Fibroblast of the conjunctiva (primary cell): ENCODE measurements around the gene DMTF1.
"Not testable (repeated sequence)": the region's sequence is repeated elsewhere in the genome, so short reads cannot be mapped to it uniquely, and the experiment has no call there.

Experiments
- DNase-seq: peaks from one replicate; pipeline ENCODE4 v3.0.0-alpha.2; 2010; ENCODE audit warnings: low read depth

Gene DMTF1

DNA sequence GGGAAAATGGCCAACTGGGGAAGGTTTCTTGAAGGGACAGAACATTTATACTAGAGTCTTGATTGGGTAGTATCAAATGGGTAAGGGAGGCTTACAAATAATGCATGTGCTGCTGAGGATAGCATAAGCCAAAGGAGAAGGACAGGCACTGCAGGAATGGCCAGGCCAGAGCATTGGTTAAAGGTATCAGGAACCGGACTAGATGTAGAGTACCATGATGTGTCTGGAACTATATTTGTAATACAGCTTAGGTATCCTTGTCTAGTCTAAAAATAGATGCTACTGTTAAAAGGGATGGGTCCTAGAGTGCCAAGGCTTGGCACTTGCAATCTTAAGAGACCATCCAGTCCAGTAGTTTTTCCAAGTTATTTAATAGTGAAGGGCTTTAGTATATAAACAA, 47.0 kb downstream of the DMTF1 start:
- DNase-seq, result no peak

DNA sequence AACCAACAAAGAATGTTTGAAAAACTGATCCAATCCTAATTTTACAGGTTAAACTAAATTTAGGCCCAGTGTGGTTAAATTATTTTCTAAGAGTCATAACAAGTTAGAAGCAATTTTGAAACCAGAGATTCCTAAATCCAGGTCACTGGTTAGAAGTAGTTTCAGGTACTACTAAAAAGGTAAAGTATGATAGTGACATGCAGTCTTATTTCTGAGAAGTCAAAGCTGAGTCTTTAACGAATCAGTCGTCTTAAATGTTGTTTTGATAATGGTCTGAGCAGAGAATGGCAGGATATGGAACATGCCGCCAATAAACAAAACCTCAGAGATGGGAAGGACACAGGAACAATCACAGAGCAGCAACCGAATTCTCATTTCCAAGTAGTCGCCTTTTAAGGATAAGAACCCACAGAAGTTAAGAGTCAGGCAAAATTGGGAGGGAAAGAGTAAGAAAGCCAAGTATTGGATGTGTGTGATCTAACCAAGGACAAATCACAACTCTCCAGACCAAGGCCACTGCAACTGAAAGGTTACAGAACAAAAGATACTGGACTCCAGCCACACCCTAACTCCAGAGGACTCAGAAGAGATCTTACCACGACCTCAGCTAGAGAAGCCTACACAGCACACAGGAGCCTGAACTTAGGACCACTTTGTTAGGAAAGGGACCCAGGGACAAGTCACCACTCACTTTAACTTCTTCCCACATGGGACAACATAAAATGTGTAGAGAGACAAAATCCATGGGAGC, 47.6 kb downstream of the DMTF1 start:
- no peak for DNase-seq

DNA sequence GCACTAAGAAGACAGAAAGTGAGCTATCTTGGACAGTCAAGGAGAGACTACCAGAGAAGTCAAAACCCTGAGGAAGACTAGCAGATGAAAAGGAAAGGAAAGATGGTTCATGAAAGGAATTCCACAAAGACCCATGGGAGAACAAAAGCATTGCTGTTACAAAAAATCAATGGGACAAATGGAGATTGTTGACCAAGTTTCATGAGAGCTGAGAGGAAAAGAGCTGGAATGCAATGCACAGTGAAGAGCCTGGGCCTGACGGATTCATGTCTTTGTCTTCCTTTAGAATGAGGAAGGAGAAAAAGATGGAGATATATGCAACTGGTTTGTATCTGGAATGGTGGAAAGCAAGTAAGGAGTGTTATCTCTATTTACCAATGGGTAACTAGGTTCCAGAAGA, 50.0 kb downstream of the DMTF1 start:
- no peak for DNase-seq

DNA sequence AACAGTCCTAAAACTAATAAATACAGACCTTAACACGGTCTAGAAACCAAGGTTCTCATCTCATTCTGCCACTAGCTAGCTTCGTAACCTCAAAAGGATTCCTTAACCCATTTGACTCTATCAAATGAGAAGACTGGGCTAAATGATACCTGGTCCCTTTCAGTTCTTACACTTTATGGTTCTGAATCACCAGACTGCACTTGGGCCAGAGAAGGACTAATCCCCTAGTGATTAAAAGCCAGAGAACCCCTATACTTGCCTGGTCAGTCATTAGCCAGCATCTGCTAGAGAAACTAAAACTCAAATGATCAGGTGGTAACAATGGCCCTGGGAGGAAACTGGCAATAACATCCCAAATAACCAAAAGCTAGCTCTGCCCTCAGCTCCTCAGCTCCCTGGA, 50.5 kb downstream of the DMTF1 start:
- DNase-seq, result no peak

DNA sequence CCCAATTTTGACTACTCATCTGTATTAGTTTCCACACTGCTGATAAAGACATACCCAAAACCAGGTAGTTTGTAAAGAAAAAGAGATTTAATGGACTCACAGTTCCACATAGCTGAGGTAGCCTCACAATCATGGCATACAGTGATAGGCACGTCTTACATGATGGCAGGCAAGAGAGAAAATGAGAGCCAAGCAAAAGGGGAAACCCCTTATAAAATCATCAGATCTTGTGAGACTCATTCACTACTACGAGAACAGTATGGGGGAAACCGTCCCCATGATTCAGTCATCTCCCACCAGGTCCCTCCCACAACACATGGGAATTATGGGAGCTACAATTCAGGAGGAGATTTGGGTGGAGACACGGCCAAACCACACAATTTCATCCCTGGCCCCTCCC, 51.7 kb downstream of the DMTF1 start:
- DNase-seq, result not testable (repeated sequence)

DNA sequence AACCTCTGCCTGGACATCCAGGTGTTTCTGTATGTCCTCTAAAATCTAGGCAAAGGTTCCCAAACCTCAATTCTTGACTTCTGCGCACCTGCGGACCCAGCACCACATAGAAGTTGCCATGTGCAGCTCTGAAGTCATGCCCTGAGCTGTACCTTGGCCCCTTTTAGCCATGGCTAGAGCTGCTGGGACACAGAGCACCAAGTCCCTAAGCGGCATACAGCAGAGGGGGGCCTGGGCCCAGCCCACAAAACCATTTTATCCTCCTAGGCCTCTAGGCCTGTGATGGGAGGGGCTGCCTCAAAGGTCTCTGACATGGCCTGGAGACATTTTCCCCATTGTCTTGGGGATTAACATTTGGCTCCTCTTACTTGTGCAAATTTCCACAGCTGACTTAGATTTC, 52.7 kb downstream of the DMTF1 start:
- DNase-seq, result no peak

DNA sequence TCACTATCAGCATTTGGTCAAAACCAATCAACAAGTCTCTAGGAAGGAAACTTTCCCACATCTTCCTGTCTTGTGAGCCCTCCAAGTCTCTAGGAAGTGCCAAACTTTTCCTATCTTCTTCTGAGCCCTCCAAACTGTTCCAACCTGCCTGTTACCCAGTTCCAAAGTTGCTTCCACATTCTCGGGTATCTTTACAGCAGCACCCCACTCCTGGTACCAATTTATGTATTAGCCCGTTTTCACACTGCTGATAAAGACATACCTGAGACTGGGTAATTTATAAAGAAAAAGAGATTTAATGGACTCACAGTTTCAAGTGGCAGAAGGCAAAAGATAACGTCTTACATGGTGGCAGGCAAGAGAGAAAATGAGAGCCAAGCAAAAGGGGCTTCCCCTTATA, 53.4 kb downstream of the DMTF1 start:
- DNase-seq, result not testable (repeated sequence)

DNA sequence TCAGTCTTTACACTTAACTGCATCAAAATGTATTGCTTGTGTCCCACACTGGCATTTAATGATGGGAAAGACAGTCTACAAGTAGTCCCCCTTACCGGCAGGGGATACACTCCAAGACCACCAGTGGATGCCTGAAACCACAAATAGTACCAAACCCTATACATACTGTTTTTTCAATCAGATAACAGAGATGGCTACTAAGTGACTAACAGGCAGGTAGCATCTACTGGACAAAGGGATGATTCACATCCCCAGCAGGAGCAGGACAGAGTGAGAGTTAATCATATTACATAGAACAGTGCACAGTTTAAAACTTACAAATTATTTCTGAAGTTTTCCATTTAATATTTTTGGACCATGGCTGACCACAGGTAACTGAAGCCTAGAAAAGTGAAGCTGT, 54.1 kb downstream of the DMTF1 start:
- no peak for DNase-seq

DNA sequence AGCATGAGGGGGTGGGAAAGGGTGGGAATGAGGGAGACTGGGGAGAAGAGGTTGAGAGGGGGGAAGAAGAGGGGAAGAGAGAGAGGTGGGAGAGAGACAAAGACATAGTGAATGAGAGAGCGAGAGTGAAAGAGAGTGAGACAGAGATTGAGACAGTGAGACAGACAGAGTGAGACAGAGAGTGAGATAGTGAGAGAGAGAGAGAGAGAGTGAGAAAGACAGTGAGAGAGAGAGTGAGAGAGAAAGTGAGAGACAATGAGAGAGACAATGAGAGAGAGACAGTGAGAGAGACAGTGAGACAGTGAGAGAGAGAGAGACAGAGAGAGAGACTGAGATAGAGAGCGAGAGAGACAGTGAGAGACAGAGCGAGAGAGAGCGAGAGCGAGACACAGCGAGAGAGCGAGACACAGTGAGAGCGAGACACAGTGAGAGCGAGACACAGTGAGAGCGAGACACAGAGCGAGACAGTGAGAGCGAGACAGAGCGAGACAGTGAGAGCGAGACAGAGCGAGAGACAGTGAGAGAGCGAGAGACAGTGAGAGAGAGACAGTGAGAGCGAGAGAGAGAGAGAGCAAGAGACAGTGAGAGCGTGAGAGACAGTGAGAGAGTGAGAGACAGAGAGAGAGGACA, 57.2 kb downstream of the DMTF1 start:
- no peak for DNase-seq

DNA sequence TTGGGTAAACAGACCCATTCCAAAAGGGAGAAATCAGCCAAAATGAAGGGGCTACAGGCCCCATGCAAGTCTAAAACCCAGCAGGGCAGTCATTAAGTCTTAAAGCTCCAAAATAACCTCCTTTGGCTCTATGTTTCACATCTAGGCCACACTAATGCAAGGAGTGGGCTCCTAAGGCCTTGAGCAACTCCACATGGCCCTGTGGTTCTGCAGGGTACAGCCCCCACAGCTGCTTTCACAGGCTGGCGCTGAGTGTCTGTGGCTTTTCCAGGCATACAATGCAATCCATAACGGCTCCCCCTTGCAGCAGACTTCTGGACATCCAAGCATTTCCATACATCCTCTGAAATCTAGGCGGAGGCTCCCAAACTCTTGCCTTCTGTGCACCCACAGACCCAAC, 58.3 kb downstream of the DMTF1 start:
- no peak for DNase-seq

DNA sequence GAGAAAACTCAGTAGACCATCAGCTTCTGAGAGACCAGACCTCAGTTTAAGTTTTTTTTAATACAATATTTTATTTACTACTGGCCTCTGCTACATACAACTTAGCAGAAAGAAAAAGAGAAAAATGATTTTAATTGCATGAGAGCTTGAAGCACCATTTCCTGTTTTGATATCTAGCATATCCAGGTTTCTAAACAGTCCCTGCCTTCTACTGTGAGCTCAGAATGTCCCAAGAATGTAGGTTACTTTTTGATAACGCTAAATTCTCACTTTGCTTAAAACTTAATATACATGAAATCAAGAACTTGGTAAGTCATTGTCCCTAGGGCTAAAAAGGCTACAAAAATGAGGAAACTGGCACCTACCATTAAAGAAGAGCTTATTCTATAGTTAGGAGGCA, 60.2 kb downstream of the DMTF1 start:
- DNase-seq, result no peak

DNA sequence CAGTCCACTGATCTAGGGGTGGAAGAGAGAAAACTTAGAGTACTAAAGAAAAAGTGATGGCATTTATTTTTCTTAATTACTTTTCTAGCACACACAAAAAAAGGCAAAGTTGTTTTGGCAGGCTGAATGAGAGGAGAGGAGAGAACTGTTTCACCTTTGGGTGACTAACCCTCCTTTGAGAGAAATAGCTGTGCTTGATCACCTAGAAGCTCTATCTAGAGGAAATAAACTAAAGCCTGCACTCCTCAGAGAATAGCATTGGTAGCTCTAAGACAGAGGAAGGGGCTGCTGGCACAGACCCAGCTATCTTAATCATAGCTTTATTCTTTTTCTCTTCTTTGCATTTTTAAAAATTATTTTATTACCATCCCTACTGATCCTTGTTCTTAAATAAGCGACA, 61.0 kb downstream of the DMTF1 start:
- DNase-seq, result no peak

DNA sequence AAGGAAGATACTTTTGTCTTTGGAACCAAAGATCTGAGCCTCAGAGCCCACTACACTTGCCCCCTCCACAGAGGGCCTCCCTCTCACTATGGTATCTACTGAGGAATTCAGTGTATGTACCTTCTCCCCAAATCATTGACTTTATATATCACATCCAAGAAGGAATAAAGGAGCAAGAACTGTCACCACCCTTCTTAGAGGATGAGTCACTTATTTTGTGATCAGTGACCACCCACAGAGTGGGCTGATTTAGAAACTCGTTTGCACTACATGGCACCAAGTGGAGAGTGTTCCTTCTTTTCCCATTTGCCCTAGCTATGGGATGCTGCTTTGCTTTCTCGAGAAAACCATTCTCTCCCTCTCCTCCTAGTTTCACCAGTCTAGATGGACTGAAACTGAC, 61.6 kb downstream of the DMTF1 start:
- no peak for DNase-seq

DNA sequence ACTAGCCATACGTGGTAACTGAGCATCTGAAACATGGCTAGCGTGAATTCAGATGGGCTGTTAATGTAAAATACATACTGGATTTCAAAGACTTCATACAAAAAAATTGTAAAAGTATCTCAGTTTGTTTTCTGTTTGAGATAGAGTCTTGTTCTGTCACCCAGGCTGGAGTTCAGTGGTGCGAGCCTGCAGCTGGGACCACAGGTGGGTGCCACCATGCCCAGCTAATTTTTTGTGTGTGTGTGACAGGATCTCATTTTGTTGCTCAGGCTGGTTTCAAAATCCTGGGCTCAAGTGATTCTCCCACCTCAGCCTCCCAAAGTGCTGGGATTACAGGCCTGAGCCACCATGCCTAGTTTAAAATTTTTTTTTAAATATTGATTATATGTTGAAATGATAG, 62.8 kb downstream of the DMTF1 start:
- no peak for DNase-seq

DNA sequence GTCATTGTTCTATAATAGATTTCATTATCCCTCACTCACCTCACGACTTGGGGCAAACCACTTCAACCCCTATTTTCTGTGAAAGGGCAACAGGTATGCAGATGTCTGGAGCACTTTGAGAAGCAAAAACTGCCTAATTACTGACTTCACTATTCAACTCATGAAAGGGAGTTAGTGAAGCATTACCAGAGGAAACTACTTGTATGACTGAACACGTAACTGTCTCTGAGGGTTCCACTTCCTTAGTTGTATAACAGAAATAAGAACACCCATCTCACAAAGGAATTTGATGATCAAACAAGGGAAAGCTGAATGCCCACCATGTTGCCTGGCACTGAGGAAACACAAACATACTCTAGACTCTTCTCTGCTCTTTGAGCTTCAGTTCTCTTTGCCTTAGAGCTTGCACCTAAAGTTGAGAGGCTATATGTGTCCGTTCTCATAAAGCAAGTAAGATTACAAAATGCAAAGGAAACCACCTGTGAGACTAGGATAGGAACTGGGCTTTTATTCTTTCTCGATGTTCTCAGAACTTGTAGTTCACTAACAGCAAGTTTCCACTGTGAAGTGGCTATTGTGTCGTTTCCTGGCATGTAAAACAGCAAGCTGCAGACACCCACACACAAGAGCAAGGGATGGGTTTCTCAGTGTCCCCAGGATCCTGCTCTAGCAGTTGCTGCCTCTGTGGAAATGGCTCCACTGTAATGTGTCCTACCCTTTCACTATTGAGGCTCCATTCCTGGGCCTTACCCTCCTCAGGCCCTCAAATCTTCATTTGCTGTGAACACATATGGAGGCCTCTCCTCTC, 64.7 kb downstream of the DMTF1 start:
- DNase-seq, result no peak

DNA sequence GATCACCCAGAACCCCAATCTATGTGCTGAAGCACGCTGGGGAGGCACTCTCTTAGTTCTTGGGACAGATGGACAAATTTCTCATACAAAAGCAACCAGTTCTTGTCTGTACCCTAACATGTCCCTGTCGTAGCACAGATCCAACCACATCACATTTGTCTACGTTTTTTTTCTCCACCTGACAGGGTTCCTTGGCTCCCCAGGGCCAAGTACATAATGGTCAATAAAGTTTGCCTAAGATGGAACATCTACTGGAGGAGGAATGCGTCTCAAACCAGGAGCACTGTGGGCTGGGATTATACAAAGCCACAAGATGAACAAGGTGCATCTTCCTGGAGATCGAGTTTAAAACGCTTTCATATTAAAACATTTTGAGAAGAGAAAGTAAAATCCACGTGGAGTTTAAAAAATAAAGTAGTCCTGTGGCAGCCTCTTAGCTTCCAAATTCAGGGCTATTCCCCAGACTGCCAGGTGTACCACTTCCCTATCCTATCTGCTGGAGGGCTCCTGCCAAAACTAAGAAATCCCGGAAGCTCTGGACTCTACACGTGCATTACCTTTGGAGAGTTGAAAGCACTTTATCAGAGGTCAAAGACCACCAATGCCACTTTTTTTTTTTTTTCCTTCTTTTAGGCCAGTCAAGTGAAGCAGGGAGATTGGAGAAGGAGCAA, 65.9 kb downstream of the DMTF1 start:
- DNase-seq, result no peak

DNA sequence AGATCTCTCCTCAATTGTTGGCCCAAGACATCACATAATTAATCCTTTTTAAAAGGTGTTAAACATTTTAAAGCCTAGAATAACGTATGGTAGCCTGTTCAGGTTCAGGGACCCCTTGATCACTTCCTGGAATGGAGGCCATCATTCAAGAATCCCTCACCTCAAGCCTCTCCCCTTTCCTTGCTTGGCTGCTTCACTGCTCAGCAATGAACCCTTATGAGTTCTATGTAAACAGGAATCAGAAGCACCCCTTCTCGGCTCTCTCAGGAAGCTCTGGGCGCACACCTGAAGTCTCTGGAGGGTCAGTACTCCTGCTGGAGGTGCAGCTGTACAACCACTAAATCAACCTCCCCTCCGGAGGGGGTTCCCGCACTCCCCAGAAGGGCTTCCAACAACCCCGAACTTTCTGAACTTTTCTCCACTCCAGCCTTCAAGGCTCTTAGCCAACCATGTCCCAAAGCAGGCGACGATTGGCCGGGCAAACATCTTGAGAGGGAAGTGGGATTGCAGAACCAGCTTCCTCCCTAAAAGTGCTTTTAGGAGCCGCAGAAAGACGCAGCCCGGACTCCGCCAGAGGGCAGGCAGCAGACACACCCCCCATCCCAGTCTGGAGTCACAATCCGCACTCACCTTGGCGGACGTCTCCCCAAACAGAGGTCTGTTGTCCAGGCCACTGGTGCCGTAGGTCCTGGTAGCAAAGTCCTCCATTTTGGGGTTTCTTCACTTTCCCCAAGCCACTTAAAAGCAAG, 66.7 kb downstream of the DMTF1 start:
- no peak for DNase-seq

DNA sequence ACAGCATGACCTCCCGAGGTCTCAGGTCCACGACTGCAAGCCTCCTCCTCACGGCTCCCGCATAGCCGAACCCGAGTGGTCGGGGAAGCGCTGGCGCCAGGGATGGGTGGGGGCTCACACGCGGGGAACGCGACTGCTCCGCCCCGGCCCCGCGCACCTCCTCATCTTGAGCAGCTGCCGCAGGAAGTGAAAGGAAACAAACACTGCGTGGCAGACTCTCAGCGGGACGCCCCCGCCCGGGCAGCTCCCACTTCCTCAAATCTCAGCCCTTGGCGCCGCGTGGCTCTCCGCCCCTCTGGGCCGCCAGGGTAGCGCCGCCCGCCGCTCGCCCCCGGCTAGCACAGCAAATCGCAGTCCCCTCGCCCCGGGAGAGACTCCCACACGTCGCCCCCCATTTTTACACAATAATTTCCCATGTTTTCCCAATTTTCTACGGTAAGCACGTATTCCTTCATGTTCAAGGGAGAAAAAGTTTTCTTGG, 67.3 kb downstream of the DMTF1 start, which contains the start of gene TMEM243:
Gene TMEM243 (minus strand): TSS at position 188 of the 481 bp plus-strand sequence. CDS start 229 bp downstream, outside the sequence.
- DNase-seq, result no peak

DNA sequence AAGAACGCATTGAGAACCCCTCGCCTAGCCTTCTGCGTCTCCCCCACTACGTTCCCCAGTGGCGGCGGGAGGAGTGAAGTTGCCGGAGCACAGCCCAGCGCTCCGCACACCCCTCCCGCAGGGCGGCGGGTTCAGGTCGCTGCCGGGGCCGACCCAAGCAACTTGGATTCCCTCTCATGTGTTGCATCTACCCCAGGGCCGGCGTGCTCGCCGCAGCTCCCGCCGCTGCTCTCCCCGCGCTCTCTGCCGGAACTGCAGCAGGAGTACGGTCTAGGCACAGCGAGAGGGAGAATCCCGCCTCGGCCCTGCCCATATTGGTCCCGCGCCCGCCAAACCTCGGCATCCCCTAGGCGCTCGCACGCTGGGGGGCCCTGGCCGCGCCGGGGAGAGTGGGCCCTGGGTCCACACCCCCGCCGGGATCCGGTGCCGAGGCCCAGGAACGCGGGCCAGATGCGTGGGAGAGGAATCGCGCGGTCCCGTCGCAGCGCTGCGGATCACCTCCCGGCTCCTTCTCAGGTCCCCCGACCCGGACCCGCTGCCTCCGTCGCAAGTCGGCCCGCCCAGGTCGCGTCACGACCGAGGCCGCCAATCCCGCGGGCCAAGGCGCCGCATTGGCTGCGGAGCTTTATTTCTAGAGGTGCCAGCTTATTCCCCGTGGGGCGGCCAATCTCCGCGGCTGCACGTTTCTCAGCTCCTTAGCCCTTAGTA, 67.9 kb downstream of the DMTF1 start:
- no peak for DNase-seq

DNA sequence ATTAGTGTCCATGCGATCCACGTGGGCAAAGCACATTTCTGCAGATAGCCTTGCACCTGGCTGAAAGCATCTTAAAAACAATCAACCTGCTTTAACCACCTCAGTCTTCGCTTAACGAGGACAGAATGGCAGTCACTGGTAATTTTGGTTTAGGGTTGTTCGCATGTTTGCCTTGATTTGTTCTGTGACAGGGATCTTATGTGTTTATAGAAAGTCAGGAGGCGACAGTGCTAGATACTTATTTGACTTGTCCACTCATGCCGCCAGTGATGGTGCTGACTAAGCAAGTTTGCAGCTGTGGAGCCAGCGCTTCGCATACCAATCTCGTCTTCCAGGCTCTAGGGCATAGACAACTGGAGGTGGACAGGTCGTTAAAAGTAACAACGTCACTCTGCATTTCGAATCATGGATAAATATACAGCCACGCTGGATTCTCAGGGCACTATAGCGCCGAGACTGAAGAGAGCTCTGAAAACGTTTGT, 68.5 kb downstream of the DMTF1 start:
- no peak for DNase-seq

DNA sequence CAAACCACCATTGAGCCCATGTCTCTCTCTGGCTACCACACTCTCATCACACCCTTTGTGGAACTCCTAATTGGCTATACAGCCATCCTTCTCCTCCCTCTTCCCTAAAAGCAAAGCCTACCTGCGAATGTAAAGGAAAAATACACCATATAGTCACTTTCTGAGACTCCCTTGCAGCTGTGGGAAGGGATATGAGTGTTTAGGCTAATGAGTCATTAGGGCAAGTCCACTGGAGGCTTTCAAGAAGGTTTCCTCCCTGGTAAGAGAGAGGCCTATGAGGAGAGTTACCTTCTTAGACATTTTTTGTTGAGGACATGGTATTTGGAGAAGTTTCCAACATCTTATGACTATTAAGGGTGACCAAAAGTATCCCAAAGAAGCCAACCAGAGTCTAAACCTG, 71.4 kb downstream of the DMTF1 start:
- DNase-seq, result no peak
